Sigmoid colon (tissue), 4 donors: ENCODE measurements around the gene RGL4.

ENCODE experiments used
- CTCF ChIP-seq, 4 experiments: fragments of 450-650 bp in 3 of 4; fragments of 200-600 bp in 1 of 4; IDR thresholded peaks; one replicate each; pipeline ENCODE4 v1.5.1; 2016 to 2019; ENCODE audit warnings: antibody characterized with exemption in 4 of 4, mild to moderate bottlenecking in 3 of 4, moderate library complexity in 2 of 4
- POLR2A ChIP-seq, 2 donors: fragments of 450-650 bp; IDR thresholded peaks; one replicate each; pipeline ENCODE4 v1.6.1; 2016; ENCODE audit warnings: antibody characterized with exemption in 2 of 2, mild to moderate bottlenecking in 2 of 2, moderate library complexity in 2 of 2
- POLR2AphosphoS5 ChIP-seq, 4 donors: sonication (generic); formaldehyde crosslinking; IDR thresholded peaks; one replicate each; pipeline ENCODE4 v1.6.1; 2017; ENCODE audit warnings: antibody characterized with exemption in 4 of 4

GRCh38 chr22:23700706-23701105, 9.9 kb downstream of the RGL4 start:
- no peak for TF ChIP-seq CTCF (IDR thresholded peaks at IDR 0.05)
- no peak for TF ChIP-seq POLR2A (IDR thresholded peaks at IDR 0.05)
- TF ChIP-seq POLR2AphosphoS5 (IDR thresholded peaks at IDR 0.05): no peak
